CD4-positive, alpha-beta T cell treated with Interferon alpha-2 for 1 hour (primary cell): ENCODE measurements around the gene NUP133.
"Not testable (repeated sequence)": the region's sequence is repeated elsewhere in the genome, so short reads cannot be mapped to it uniquely, and the experiment has no call there.

Experiments
- DNase-seq, 2 donors: peaks; one replicate each; pipeline ENCODE4 v3.0.0-alpha.2; 2020 to 2022

Gene NUP133

DNA sequence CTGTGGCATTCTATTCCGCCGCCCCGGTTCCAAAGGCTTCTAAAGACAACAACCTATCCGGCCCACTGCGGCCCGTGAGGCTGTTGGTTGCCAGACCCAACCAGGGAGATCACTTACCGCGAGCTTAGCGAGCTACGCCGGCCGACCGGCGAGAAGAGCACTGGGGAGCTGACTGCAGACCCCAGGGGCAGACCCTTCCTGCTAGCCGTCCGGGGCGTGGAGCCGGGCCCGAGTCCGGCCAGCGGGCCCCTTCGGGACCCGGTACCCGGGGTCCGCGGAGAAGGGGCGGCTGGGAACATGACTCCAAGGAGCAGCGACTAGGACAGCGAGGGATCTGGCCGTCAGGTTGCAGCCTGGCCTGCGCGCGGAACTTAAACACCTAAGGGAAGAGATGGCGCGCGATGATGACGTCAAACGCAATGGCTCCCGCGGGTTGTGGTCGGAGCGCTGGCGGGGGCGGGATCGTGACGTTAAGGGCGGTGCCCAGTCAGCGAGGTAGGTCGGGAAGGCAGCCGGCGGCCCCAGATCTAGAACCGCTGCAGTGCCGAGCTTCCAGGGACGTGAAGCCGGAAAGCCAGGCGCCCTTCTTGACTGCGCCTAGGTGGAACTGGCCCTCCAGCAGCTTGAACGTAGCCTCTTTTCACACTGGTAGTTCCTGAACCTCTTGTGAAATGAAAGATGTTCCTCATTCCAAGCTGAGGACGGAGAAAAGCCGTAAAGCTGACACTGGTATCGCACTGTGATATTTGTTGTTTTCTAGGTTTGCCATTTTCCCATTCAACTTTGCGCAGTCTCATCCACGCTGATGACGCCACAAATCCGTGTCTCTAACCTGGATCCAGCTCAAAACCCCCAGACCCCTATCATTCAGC, at the start of gene NUP133:
NUP133 (minus strand) TSS at position 391 of the 872 bp plus-strand sequence; CDS start at position 299, 92 bp downstream.
- DNase-seq = peak; percentile 96 to 97

DNA sequence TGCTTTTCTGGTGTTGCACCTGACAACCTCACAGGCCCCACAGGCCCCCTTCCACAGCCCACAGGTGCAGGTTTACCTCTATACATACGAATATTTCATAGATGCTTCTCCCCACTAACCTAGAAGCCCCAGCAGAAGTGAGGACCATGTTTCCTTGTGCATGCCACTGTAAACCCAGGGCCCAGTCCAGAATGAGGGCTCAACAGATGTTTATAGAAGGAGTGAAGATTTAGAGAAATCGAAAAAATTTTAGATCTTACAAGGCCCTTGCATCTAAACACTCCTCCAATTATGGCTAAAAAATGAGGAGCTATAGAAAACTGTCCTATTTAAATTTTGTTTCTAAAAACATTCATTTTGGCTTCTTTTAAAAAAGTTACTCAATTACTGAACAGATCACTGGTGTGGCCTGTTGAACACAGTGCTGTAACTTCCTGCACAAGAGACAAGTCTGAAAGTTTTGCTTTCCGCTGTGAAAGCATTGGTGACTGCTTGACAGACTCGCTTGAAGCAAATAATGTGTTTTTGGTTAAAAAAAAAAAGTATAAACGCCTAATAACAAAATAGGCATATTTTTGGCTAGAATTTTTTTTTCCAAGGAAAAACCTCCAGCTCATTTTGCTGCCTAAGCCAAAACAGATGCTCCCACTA, 49.2 kb upstream of the NUP133 start:
- DNase-seq = peak in 1 of 2 donors; percentile 33

DNA sequence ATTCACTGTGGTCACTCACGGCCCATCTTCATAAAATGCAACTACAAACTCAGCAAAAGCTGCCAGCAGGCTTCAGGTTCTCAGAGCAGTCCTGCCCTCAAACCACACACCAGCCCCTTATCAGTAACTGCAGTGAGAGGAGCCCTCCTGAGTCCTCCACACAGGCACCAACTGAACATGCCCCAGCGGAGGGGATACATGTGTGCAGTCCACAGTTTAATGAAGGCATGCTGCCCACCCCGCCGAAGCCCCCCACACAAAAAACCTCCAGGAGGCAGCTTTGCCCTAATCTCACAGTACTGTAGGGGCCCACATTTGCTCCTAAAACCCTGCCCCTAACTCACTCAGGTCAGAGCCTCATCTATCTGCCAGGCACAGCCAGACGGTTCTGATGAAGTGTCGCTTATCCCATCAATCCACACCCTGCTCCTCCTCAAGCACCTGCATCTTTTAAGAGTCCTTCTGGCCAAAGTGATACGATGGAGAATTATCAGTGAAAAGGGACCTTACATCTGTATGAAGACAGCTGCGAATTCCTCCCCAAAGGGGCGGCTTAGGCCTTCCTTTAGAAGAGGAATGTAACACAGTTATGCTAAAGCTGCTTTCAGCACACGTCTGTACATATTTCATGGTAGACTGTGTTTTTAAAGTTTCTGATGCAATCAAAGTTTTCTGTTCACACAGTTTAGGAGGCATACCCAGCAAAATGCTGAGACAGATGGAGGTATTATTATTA, 46.9 kb upstream of the NUP133 start:
- no peak for DNase-seq

DNA sequence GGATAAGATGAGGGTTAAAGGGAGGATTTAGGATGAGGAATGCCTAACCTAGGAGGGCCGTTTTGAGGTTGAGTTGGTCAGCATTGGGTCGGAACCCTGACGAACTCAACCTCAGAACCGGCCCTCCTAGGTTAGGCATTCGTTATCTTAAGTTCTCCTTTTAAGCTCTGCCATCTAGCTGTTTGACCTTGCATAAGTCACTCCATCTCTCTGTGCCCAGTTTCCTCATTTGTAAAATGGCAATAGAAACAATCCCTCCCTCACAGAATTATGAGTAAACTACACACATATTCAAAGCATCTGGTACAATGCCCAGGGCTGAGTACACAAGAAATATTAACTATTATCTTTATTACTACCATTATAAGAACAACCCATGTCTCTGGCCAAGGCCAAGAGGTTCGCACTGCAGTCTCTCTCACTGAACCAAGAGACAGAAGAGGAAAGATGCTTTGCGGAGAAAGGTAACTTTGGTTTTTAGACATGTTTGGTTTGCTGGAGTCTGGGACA, 45.5 kb upstream of the NUP133 start:
- no peak for DNase-seq

DNA sequence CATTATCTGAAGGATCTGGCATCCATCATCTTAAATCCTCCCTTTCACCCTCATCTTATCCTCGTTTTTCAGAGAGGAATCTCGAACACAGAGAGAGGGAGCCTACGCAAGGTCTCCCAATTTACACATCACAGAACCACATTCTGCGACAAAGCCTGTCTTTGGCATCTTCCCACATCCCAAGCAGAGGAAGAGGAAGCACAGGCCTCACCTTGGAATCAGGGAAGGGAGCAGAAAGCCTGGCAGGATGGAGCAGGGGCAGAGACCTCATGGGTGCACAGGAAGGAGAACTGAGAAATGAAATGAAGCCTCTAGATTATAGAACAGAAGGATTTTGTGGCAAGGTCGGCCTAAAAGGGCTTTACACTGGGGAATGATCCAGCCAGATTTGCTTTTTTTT, 44.6 kb upstream of the NUP133 start:
- no peak for DNase-seq

DNA sequence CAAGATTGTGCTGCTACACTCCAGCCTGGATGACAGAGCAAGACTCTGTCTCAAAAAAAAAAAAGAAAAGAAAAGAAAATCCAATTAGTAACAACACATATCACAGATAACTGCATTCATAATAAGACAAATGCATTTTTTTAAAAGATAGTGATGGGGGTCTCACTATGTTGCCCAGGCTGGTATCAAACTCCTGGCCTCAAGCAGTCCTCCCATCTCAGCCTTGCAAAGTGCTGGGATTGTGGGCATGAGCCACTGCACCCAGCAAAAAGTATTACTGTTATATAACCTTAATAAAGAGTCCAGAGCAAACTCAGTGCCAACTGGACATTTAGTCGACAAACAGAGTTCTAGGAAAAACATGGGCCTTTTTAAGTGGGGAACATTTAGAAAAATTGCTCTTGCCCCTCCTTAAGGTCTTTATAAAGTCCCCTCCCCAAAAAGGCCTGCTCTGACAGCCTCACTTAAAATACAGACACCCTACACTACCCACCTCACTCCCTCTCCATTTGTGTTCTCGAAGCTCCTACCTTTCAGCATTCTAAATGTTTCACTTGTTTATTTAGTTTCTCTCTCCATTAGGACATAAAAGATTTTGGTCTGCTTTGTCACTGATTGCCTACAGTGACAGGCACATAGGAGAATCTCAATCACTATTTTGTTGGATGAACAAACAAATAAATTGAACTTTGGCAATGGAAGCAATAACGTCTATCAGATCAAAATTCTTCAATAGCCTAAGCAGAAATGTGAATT, 42.8 kb upstream of the NUP133 start:
- no peak for DNase-seq

DNA sequence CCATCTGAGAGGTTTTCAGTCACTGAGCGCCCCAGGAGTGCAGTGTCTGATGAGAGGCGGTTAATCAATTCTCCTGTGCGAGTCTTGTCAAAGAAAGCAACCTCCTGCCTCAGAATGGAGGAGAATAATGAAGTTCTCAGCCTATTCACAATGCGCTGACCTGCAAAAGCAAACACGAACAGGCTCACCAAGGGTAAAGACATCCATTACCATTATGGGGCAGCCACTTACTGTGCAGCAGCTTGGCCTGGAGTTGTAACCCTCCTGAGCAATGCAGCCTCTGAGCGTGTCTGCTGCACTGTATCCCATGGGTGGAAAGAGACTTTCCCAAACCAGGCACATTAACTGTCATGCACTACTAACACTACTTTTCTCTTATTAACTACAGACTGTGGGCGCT, 39.4 kb upstream of the NUP133 start:
- DNase-seq = no peak

DNA sequence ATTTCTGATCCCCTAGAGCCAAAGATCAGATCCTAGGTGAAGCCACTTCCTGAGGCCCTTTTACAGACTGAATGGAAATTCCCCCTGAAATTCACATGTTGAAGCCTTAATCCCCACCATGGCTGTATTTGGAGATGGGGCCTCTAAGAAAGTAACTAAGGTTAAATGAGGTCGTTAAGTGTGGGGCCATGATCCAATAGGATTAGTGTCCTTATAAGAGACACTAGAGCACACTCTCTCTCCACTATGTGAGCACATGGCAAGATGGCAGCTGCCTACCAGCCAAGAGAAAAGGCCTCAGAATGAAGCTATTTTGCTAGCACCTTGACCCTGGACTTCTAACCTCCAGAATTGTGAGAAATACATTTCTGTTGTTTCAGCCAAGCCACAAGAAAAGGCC, 36.4 kb upstream of the NUP133 start:
- DNase-seq = no peak

DNA sequence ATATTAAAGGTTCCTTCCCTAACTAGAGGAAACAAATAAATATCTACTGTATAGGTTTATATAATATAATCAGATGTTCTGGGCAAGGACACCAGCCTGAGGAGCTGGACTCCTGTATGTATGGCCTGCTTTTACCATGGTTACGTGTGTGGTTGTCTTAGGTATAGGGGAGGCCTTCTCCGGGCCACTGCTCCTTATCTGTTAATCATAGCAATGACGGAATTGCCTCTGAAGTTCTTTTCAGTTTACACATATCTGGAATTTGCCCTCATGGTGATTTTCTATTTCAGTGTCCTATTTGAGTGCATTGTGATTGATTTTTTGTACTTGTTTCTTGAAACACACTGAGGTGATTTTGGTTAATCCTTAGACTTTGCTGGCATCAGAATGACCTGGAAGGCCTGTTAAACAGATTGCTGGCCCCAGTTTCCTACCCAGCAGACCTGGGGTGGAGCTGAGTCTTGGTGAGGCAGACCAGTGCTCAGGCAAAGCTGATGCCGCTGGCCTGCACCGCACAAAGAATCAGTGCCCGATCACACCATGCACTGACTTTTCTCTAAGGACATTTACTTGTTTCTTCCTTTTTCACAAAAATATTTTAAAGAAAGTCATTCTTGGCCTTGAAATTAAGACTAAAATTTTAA, 31.8 kb upstream of the NUP133 start:
- DNase-seq = no peak

DNA sequence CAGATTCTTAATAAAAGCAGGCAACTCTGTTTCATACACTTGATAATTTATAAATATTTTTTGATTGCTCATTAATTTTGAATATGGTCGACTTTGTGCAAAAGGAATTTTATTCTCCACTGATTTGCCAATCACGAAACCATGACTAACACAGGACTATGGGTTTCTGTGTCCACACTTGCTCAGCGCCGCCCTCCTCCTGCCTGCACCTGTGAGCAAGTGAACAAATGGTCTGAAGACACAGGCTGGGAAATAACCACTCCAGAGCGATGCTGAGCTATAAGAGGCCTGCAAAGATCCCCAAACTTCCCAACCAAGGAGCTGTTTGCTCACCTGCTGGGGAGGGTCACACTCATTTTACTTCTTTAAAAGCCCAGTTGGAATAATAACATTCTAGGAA, 30.8 kb upstream of the NUP133 start:
- no peak for DNase-seq

DNA sequence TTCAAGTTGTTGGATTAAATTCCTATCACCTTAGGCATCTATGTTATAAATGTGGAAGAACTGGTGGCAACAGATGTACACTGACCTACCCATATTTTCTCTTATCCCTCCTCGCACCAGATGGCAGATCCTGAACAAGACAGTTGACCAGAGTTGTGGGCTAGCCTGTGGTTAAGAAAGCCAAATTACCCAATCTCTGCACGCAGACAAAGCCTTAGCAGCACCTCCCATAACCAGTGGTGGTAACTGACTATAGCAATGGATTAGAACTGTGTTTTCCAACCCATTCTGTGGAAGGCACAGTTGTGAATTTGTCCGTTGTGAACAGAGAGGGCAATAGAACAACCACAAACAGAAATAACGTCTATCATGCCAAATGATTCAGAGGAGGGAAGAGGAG, 29.8 kb upstream of the NUP133 start:
- no peak for DNase-seq

DNA sequence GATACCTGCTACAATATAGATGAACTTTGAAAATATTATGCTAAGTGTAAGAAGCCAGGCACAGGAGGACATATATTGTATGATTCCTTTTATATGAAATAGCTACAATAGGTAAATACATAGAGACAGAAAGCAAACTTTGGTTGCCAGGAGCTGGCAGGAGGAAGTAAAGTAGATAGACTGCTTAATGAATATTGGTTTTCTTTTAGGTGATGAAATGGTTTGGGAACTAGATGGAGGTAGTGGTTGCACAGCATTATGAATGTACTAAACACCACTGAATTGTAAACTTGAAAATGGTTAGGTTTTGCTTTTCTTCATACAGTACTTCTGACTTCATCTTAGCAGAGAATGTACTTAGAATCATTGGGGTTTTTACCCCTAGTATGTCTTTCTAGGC, 28.8 kb upstream of the NUP133 start:
- no peak for DNase-seq

DNA sequence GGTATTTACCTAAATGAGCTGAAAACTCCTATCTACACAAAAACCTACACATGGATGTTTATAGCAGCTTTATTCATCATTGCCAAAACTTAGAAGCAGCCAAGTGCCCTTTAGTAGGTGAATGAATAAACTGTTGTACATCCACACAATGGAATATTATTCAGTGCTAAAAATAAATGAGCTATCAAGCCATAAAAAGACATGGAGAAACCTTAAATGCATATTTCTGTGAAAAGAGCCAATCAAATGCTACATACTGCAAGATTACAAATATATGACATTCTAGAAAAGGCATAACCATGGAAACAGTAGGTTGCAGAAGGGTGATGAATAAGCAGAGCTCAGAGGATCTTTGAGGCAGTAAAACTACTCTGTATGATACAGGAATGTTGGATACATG, 27.1 kb upstream of the NUP133 start:
- DNase-seq = no peak

DNA sequence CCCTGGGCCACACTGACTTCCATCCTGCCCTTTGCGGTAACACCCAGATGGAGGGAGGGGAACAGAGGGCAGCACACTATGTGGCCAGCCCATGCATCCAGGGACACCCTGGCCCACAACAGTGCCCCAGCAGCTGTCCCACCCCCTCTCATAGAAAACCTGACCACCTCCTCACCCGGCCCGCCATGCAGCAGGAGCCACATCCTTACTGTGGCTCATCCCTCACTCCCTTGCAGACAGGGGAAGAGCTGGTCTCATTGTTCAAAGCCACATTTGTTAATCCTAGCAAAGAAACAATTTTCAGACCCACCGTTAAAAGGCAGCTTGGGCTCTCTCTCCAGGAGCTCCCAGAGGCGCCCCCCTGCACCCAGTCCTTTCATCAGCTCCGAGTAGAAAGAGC, 23.2 kb upstream of the NUP133 start:
- no peak for DNase-seq

DNA sequence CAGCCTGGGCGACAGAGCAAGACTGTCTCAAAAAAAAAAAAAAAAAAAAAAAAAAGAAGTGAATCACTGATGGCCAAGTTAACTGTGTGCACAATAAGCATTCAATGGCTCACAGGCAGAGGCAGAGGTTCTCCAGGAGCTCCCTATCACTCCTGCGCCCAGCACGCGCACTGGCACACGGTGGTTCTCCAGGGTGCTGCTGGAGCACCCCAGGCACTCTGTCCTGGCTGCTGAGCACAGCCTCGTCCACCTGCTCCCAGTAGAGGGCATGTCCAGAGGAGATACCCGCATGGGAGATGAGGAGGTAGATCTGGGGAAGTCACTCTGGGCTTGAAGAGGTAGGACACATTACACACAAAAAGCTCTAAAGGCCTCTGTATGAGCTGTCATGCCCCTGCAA, 21.5 kb upstream of the NUP133 start:
- DNase-seq = no peak

DNA sequence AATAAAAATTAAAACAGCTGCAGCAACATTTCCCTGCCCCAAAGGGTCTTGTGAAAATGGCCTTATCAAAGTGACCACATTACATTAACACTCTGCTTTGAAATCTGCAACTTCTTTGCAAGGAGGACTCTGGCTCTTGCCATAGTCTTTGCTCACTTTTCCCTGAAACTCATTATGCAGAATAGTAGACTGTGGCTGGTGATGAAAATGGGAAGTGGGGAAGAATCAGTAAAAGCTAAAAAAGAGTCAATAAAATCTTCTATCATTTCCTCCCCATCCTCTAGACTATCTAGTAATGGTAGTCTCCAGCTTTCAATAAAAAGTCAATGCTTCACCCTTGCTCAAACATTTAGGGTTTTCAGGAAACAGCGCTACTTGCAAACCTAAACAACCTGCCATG, 18.6 kb upstream of the NUP133 start:
- DNase-seq = no peak

DNA sequence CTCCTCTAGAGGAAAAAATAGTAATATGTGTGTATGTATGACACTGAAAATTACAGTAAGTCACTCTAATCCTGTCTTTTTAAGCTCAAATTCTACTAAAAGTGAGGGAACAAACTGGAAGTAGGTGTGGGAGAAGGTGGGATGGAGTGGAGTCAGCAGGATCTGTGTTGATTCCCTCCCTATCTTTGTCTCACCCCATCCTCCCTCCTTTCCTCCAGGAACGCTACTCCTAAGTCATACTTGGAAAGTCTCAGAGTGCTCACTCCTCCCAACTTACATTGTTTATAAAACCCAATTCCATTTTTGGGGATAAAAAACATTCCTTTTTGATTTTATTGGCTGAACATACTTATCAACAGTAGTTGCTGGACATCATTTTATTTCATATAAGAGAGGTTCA, 14.9 kb upstream of the NUP133 start:
- no peak for DNase-seq

DNA sequence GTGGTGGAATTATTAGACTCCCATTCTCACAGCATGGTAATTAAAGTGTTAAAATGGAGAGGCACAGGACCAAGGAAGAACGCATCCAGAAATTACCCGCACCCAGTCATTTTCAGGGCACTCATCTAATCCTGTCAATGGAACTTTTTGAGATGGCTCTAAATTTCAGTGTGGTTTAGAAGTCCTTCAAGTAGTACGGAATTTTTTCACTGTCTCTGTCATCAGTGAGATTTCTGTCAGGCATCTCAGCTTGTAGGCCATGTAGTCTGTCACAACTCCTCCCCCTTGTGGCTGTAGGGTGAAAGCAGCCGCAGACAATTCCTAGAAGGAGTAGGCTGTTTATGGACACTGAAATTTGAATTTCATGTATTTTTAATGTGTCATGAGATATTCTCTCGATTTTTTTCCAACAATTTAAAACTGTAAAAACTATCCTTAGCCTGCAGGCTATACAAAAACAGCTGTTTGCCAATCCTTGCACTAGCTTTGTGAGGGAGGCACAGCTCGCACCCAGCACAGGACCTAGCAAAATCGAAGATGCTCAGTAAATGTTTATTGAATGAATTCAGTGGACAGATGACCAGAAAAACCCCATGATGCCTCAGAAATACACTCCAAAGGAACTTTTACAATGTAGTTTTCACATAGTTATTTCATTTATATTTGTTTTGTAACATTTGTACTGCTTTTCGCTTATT, 6.6 kb upstream of the NUP133 start:
- DNase-seq = peak; percentile 63 to 80

DNA sequence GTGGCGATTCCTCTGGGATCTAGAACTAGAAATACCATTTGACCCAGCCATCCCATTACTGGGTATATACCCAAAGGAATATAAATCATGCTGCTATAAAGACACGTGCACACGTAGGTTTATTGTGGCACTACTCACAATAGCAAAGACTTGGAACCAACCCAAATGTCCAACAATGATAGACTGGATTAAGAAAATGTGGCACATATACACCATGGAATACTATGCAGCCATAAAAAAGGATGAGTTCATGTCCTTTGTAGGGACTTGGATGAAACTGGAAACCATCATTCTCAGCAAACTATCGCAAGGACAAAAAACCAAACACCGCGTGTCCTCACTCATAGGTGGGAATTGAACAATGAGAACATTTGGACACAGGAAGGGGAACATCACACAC, 3.5 kb upstream of the NUP133 start:
- DNase-seq = not testable (repeated sequence)

DNA sequence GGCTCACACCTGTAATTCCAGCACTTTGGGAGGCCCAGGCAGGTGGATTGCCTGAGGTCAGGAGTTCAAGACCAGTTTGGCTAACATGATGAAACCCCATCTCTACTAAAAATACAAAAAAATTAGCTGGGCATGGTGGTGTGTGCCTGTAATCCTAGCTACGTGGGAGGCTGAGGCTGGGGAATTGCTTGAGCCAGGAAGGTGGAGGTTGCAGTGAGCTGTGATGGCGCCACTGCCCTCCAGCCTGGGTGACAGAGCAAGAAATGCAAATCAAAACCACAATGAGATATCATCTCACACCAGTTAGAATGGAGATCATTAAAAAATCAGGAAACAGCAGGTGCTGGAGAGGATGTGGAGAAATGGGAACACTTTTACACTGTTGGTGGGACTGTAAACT, 3.1 kb upstream of the NUP133 start:
- DNase-seq = not testable (repeated sequence)

DNA sequence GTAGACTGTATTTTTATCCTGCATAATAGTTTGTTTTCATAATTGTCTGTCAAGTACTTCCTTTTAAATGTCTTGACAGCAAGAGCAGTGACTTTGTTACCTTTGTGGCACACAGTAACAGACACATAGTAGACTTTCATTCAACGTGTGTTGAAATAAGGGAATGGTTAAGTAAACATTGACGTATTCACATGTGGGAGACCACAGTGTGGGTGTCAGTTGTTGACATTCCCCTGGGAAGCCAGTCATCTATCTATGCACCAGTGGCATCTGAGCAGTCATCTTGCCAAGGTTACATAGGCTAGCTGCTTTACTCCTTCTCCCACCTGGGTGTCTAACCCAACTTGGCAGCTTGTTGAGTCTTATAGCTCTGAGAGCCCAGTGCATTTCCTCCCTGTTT, 1.4 kb upstream of the NUP133 start:
- DNase-seq = no peak
